Gastrocnemius medialis (tissue), 4 donors: ENCODE results near the gene PRH1. TPM values are rescaled to one million over a fixed set of nuclear protein-coding genes. Genes with fewer than 3 reads are reported as not detected.

Source experiments
- ATAC-seq, 2 donors: fragments of 150-250 bp; one replicate each; pipeline ENCODE4 v1.9.1; 2016
- DNase-seq, 2 donors: peaks; one replicate each; pipeline ENCODE4 v3.0.0-alpha.2; 2019
- H3K27ac ChIP-seq, 4 donors: fragments of 200-600 bp; sonication (generic); 1 replicate in 1 of 4; 2 replicates in 3 of 4; pipeline ENCODE4 v1.5.1; 2016 to 2018; ENCODE audit warnings: mild to moderate bottlenecking in 2 of 4, moderate library complexity in 1 of 4
- H3K27me3 ChIP-seq, 3 donors: fragments of 200-600 bp; sonication (generic) in 2 of 3; 1 replicate in 1 of 3; 2 replicates in 2 of 3; pipeline versions ENCODE4 v1.5.1 to v1.6.0; 2016 to 2019; ENCODE audit warnings: mild to moderate bottlenecking in 1 of 3, moderate library complexity in 1 of 3
- H3K36me3 ChIP-seq, 2 donors: fragments of 200-600 bp; sonication (generic) in 1 of 2; one replicate each; pipeline ENCODE4 v1.5.1; 2017 to 2018
- H3K4me1 ChIP-seq, 2 donors: fragments of 200-600 bp; sonication (generic) in 1 of 2; one replicate each; pipeline ENCODE4 v1.5.1; 2016 to 2017; ENCODE audit warnings: mild to moderate bottlenecking in 2 of 2
- H3K4me3 ChIP-seq, 4 donors: fragments of 200-600 bp; sonication (generic) in 3 of 4; 1 replicate in 1 of 4; 2 replicates in 3 of 4; pipeline ENCODE4 v1.5.1; 2016 to 2019; ENCODE audit warnings: mild to moderate bottlenecking in 2 of 4
- H3K9me3 ChIP-seq, 3 donors: fragments of 200-600 bp; sonication (generic) in 2 of 3; 1 replicate in 1 of 3; 2 replicates in 2 of 3; pipeline ENCODE4 v1.5.1; 2016 to 2019
- POLR2A ChIP-seq, 2 donors: fragments of 450-650 bp; IDR thresholded peaks; one replicate each; pipeline ENCODE4 v1.6.1; 2017; ENCODE audit warnings: antibody characterized with exemption in 2 of 2, mild to moderate bottlenecking in 2 of 2, moderate library complexity in 2 of 2
- in situ Hi-C, 4 donors: fragments of 200-750 bp; cut with MboI; loops; one replicate each; pipeline versions ENCODE4 v1.15.0 to v1.8.0; 2017; ENCODE audit warnings: low sequenced_read_pairs in 4 of 4
- intact Hi-C: fragments of 100-400 bp; cut with DNase I; formaldehyde crosslinking; loops from one replicate; pipeline ENCODE4 v1.15.1; 2023; ENCODE audit warnings: low total_unique reads
- total RNA-seq, 4 donors: library from RNA; depleted of rRNA; stranded (reverse); fragments of >200 nt; gene quantifications; one replicate each; pipeline versions ENCODE4 v1.1.0 to v1.2.3, GENCODE V29; 2016
- TF ChIP-seq, protein P1 (sequence below), 5 experiments: fragments of 450-650 bp in 3 of 5; fragments of 200-600 bp in 2 of 5; sonication (generic) in 2 of 5; IDR thresholded peaks in 4 of 5; conservative IDR thresholded peaks in 1 of 5; 1 replicate in 4 of 5; 2 replicates in 1 of 5; pipeline ENCODE4 v1.5.1; 2016 to 2019; ENCODE audit warnings: antibody characterized with exemption in 5 of 5, mild to moderate bottlenecking in 3 of 5, moderate library complexity in 3 of 5

The PRH1 gene
- total RNA-seq, 4 donors from 2014 or later, result 2.2 to 21.0 (median 2.9) TPM

DNA sequence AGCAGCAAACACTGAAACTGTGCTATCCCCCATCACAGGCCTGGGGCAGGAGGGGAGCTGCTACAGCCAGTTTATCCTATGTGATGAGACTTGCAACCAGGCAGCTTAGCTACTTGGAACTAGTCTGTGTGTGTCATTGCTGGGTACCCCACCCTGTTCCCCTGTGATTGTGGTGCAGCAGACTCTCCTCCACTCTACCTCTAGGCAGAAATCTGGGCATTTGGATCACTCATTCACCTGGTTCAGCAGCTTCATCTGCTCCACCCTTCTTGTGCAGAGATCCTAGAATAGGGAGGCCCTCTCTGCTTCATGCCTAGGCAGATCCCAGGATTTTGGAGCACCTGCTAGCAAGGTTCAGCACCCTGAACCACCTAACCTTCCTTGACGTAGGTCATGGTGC lies 16.5 kb upstream of the PRH1 start:
- H3K9me3 ChIP-seq, result peaks cover 0 to 7% (median 0%) of the 10 kb centered on the region in 3 donors
- no peaks in the 10 kb centered on the region for H3K4me1 ChIP-seq
- H3K36me3 ChIP-seq, result no peaks in the 10 kb centered on the region
- TF ChIP-seq POLR2A (IDR thresholded peaks at IDR 0.05), result no peak
- TF ChIP-seq, protein P1, sequence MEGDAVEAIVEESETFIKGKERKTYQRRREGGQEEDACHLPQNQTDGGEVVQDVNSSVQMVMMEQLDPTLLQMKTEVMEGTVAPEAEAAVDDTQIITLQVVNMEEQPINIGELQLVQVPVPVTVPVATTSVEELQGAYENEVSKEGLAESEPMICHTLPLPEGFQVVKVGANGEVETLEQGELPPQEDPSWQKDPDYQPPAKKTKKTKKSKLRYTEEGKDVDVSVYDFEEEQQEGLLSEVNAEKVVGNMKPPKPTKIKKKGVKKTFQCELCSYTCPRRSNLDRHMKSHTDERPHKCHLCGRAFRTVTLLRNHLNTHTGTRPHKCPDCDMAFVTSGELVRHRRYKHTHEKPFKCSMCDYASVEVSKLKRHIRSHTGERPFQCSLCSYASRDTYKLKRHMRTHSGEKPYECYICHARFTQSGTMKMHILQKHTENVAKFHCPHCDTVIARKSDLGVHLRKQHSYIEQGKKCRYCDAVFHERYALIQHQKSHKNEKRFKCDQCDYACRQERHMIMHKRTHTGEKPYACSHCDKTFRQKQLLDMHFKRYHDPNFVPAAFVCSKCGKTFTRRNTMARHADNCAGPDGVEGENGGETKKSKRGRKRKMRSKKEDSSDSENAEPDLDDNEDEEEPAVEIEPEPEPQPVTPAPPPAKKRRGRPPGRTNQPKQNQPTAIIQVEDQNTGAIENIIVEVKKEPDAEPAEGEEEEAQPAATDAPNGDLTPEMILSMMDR (IDR thresholded peaks at IDR 0.05 in 4 of 5, conservative IDR thresholded peaks at IDR 0.05 in 1 of 5), result no peak
- no peaks in the 10 kb centered on the region for H3K27me3 ChIP-seq
- no peak for ATAC-seq
- H3K27ac ChIP-seq, result no peak overlapping the region
- intact Hi-C loops (no loop called here), in situ Hi-C loops (no loop called here)
- H3K4me3 ChIP-seq, result no peak overlapping the region
- DNase-seq, result no peak

DNA sequence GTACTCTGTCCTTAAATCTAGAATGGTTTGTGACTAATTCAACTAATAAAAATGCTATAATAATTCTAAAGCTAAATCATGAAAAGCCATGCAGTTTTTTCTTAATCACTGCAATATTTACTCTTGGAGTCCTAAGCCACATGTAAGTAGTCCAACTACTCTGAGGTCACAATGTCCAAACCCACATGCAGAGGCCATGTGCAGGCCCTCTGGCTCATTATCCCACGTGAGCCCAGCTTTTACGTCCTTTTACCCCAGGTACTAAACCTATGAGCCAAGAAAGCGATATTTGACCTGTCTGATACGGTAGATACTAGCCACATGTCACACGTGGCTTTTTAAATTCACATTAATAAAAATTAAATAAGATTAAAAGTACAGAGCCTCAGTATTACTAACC lies 12.8 kb upstream of the PRH1 start:
- DNase-seq, result no peak
- no peak overlapping the region for H3K27ac ChIP-seq
- in situ Hi-C loops (no loop called here), intact Hi-C loops (no loop called here)
- ATAC-seq, result no peak
- no peak overlapping the region for H3K4me3 ChIP-seq
- TF ChIP-seq, protein P1 (IDR thresholded peaks at IDR 0.05 in 4 of 5, conservative IDR thresholded peaks at IDR 0.05 in 1 of 5), result no peak
- no peak for TF ChIP-seq POLR2A (IDR thresholded peaks at IDR 0.05)
- no peaks in the 10 kb centered on the region for H3K9me3 ChIP-seq
- peaks cover 0 to 2% of the 10 kb centered on the region in 2 donors for H3K36me3 ChIP-seq
- H3K4me1 ChIP-seq, result no peaks in the 10 kb centered on the region
- no peaks in the 10 kb centered on the region for H3K27me3 ChIP-seq

DNA sequence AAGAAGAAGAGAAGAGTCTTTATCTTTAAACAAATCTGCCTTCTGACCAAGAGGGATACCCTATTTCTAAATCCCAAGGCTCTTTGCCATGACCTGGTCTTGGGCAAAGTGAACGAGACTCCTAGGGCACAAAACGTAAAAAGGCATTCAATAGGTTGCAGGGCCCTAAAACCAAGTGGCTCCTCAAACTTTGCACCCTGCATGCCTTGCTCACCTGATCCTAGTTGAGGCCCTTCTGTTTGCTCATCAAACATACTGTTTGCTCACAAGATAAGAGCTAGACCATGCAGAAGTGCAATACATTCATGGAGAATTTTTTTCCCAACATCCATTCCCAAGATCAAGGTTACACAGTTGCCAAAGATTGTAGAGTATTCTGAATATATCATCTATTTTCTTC lies 7.9 kb upstream of the PRH1 start:
- Histone ChIP-seq H3K27me3 (no peaks in the 10 kb centered on the region), H3K9me3 (no peaks in the 10 kb centered on the region), H3K27ac (no peak overlapping the region), H3K4me3 (no peak overlapping the region), H3K4me1 (no peaks in the 10 kb centered on the region), H3K36me3 (peaks cover 0 to 2% of the 10 kb centered on the region in 2 donors)
- intact Hi-C loops (no loop called here), in situ Hi-C loops (no loop called here)
- DNase-seq (no peak), ATAC-seq (no peak)
- TF ChIP-seq, protein P1 (IDR thresholded peaks at IDR 0.05 in 4 of 5, conservative IDR thresholded peaks at IDR 0.05 in 1 of 5), result no peak
- no peak for TF ChIP-seq POLR2A (IDR thresholded peaks at IDR 0.05)

DNA sequence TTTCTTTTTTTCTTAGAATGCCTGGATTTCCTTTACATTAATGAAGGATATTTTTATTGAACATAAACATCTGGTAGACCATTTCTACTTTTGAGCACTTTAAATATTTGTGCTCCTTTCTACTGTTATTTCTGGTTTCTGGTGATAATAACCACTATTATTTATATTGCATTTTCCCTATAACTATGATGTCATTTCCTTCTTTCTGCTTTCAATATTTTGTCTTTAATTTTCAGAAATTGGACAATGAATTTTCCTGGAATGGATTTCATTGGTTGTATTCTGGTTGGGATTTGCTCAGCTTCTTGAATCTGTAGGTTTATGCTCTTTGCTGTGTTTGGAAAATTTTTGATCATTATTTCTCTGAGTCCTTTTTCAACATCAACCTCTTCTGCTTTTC lies 5.2 kb upstream of the PRH1 start:
- H3K9me3 ChIP-seq, result no peaks in the 10 kb centered on the region
- H3K4me1 ChIP-seq, result no peaks in the 10 kb centered on the region
- in situ Hi-C loops, result no loop called here
- DNase-seq, result no peak
- H3K27me3 ChIP-seq, result no peaks in the 10 kb centered on the region
- no peak for TF ChIP-seq POLR2A (IDR thresholded peaks at IDR 0.05)
- TF ChIP-seq, protein P1 (IDR thresholded peaks at IDR 0.05 in 4 of 5, conservative IDR thresholded peaks at IDR 0.05 in 1 of 5), result no peak
- no peaks in the 10 kb centered on the region for H3K36me3 ChIP-seq
- H3K27ac ChIP-seq, result no peak overlapping the region
- no peak for ATAC-seq
- intact Hi-C loops, result no loop called here
- no peak overlapping the region for H3K4me3 ChIP-seq

DNA sequence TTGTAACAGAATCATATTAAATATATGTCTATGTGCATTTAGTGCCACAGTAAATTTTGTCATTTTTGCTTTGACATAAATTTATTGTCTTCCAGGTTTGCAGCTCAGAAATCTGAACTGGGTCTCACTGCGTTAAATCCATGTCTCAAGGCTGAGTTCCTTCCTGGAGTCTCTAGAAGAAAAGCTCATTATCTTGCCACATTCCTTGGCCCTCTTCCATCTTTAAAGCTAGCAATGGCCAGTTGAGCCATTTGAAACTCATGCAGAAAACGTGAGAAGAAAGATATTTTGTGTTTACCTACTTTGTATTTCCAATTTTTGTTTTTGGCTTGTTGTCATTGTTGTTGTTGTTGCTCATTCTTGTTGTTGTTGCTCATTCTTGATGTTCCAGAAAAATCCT lies 10.7 kb downstream of the PRH1 start:
- Histone ChIP-seq H3K4me3 (no peak overlapping the region), H3K27me3 (no peaks in the 10 kb centered on the region), H3K4me1 (no peaks in the 10 kb centered on the region), H3K27ac (no peak overlapping the region), H3K9me3 (no peaks in the 10 kb centered on the region), H3K36me3 (no peaks in the 10 kb centered on the region)
- TF ChIP-seq POLR2A (IDR thresholded peaks at IDR 0.05), result no peak
- TF ChIP-seq, protein P1 (IDR thresholded peaks at IDR 0.05 in 4 of 5, conservative IDR thresholded peaks at IDR 0.05 in 1 of 5), result no peak
- intact Hi-C loops (no loop called here), in situ Hi-C loops (no loop called here)
- DNase-seq (no peak), ATAC-seq (no peak)
